K562 (cell line): Measurements from ENCODE around the gene TTC21A. TPM values are rescaled to one million over a fixed set of nuclear protein-coding genes. Genes with fewer than 3 reads are reported as not detected.

Source experiments
- CTBP1 ChIP-seq: fragments of 450-650 bp; IDR thresholded peaks from 2 replicates; pipeline ENCODE4 v1.6.1; 2016; ENCODE audit warnings: borderline replicate concordance
- DEAF1 ChIP-seq: fragments of 450-650 bp; formaldehyde crosslinking; IDR thresholded peaks from 2 replicates; pipeline ENCODE4 v1.4.0; 2020; ENCODE audit warnings: mild to moderate bottlenecking, moderate library complexity
- ETS2 ChIP-seq: IDR thresholded peaks from 2 replicates; pipeline ENCODE4 v1.6.1; 2016; ENCODE audit warnings: borderline replicate concordance, missing genetic modification characterization, mild to moderate bottlenecking, moderate library complexity, missing compliant biosample characterization; ENCODE audit not compliant: poor library complexity, severe bottlenecking
- ETV6 ChIP-seq, 3 experiments: fragments of 150-350 bp in 1 of 3; sonication (generic) in 1 of 3; formaldehyde crosslinking in 1 of 3; IDR thresholded peaks; 2 replicates each; pipeline versions ENCODE4 v1.6.1 to v1.8.0; 2014 to 2022; ENCODE audit warnings: borderline replicate concordance in 2 of 3, low read depth in 2 of 3, antibody characterized with exemption in 1 of 3, low read length in 1 of 3, mild to moderate bottlenecking in 1 of 3, missing genetic modification reagents in 1 of 3
- GABPB2 ChIP-seq: fragments of 250-450 bp; sonication (Bioruptor Pico); conservative IDR thresholded peaks from 2 replicates; pipeline ENCODE4 v1.5.1; 2021; ENCODE audit warnings: mild to moderate bottlenecking
- GATAD2A ChIP-seq: fragments of 450-650 bp; IDR thresholded peaks from 2 replicates; pipeline ENCODE4 v1.6.1; 2017
- HMG20A ChIP-seq: fragments of 450-650 bp; formaldehyde crosslinking; conservative IDR thresholded peaks from 2 replicates; pipeline ENCODE4 v1.4.0; 2020; ENCODE audit warnings: mild to moderate bottlenecking, mixed read lengths
- HNRNPUL1 ChIP-seq: fragments of 200-400 bp; formaldehyde crosslinking; IDR thresholded peaks from 2 replicates; pipeline ENCODE4 v1.6.1; 2017; ENCODE audit warnings: low read length
- ILF3 ChIP-seq: fragments of 450-650 bp; IDR thresholded peaks from 2 replicates; pipeline ENCODE4 v1.6.1; 2018; ENCODE audit warnings: antibody characterized with exemption, mild to moderate bottlenecking, moderate library complexity, borderline replicate concordance
- MED1 ChIP-seq: sonication (generic); formaldehyde crosslinking; IDR thresholded peaks from 2 replicates; pipeline ENCODE4 v1.8.1; 2023; ENCODE audit warnings: missing genetic modification reagents, borderline replicate concordance
- PML ChIP-seq: IDR thresholded peaks from 2 replicates; pipeline ENCODE4 v1.6.1; 2012; ENCODE audit warnings: low read length, inconsistent platforms
- POLR2B ChIP-seq: fragments of 450-650 bp; IDR thresholded peaks from 2 replicates; pipeline ENCODE4 v1.6.1; 2018; ENCODE audit warnings: low read depth; ENCODE audit not compliant: partially characterized antibody
- PRMT5 ChIP-seq: sonication (generic); formaldehyde crosslinking; IDR thresholded peaks from 2 replicates; pipeline ENCODE4 v1.5.0; 2020; ENCODE audit warnings: missing genetic modification reagents
- RBFOX2 ChIP-seq: fragments of 200-400 bp; formaldehyde crosslinking; IDR thresholded peaks from 2 replicates; pipeline ENCODE4 v1.6.1; 2017; ENCODE audit warnings: low read depth, mild to moderate bottlenecking, low read length, moderate library complexity
- RFX1 ChIP-seq: fragments of 450-650 bp; IDR thresholded peaks from 2 replicates; pipeline ENCODE4 v1.6.1; 2016; ENCODE audit warnings: mild to moderate bottlenecking, moderate library complexity
- SMAD3 ChIP-seq: fragments of 450-650 bp; formaldehyde crosslinking; conservative IDR thresholded peaks from 2 replicates; pipeline ENCODE4 v1.4.0; 2020; ENCODE audit warnings: mild to moderate bottlenecking
- ZNF253 ChIP-seq: fragments of 250-450 bp; sonication (Bioruptor Pico); conservative IDR thresholded peaks from 2 replicates; pipeline ENCODE4 v1.6.1; 2021; ENCODE audit warnings: mild to moderate bottlenecking
- ZNF586 ChIP-seq: fragments of 450-650 bp; formaldehyde crosslinking; conservative IDR thresholded peaks from 2 replicates; pipeline ENCODE4 v1.4.0; 2020; ENCODE audit warnings: mild to moderate bottlenecking, moderate library complexity
- polyA plus RNA-seq, 8 experiments: library from polyadenylated mRNA; depleted of rRNA in 4 of 8; stranded (reverse) in 5 of 8; unstranded in 3 of 8; fragments of >200 nt; fragmentation: Nextera tagmentation in 2 of 8; fragmentation: Illumina TruSeq in 1 of 8; extraction: Ambion mirVana in 2 of 8; extraction: Trizol in 1 of 8; gene quantifications; 2 replicates each; pipeline versions ENCODE4 v1.2.1 to v1.2.3, GENCODE V29; 2011 to 2014; ENCODE audit warnings: inconsistent platforms in 1 of 8, missing spikeins in 1 of 8
- total RNA-seq, 7 experiments: library from RNA; depleted of rRNA in 6 of 7; stranded (reverse); fragments of >200 nt in 6 of 7; fragmentation: Illumina TruSeq in 2 of 7; extraction: Trizol in 2 of 7; gene quantifications; 2 replicates each; pipeline versions ENCODE4 v1.2.1 to v1.2.3, GENCODE V29; 2011 to 2021; ENCODE audit warnings: low replicate concordance in 1 of 7
- TF ChIP-seq, protein P1 (sequence below), 2 experiments: fragments of 450-650 bp; IDR thresholded peaks; 2 replicates each; pipeline ENCODE4 v1.6.1; 2018; ENCODE audit warnings: mild to moderate bottlenecking in 2 of 2, low read depth in 1 of 2; ENCODE audit not compliant: partially characterized antibody in 2 of 2
- TF ChIP-seq, protein P2 (sequence below): fragments of 250-450 bp; sonication (Bioruptor Pico); IDR thresholded peaks from 2 replicates; pipeline ENCODE4 v1.4.0; 2020

Gene TTC21A
- total and polyA plus RNA-seq, 9 of the 15 experiments (the other 6 are each of a cell fraction or from before 2014, with no cell fraction given): 0.22 to 1.4 (median 0.70) TPM

GRCh38 chr3:39141171-39141995 is 33.9 kb downstream of the TTC21A start (continued):
- TF ChIP-seq, protein P1, sequence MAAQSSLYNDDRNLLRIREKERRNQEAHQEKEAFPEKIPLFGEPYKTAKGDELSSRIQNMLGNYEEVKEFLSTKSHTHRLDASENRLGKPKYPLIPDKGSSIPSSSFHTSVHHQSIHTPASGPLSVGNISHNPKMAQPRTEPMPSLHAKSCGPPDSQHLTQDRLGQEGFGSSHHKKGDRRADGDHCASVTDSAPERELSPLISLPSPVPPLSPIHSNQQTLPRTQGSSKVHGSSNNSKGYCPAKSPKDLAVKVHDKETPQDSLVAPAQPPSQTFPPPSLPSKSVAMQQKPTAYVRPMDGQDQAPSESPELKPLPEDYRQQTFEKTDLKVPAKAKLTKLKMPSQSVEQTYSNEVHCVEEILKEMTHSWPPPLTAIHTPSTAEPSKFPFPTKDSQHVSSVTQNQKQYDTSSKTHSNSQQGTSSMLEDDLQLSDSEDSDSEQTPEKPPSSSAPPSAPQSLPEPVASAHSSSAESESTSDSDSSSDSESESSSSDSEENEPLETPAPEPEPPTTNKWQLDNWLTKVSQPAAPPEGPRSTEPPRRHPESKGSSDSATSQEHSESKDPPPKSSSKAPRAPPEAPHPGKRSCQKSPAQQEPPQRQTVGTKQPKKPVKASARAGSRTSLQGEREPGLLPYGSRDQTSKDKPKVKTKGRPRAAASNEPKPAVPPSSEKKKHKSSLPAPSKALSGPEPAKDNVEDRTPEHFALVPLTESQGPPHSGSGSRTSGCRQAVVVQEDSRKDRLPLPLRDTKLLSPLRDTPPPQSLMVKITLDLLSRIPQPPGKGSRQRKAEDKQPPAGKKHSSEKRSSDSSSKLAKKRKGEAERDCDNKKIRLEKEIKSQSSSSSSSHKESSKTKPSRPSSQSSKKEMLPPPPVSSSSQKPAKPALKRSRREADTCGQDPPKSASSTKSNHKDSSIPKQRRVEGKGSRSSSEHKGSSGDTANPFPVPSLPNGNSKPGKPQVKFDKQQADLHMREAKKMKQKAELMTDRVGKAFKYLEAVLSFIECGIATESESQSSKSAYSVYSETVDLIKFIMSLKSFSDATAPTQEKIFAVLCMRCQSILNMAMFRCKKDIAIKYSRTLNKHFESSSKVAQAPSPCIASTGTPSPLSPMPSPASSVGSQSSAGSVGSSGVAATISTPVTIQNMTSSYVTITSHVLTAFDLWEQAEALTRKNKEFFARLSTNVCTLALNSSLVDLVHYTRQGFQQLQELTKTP (IDR thresholded peaks at IDR 0.05; ENCODE audit: low read depth in 1 of 2, partially characterized antibody in 2 of 2): no peak
- TF ChIP-seq ZNF586 (CRISPR knock-in tag) (no peak), PML (no peak; the same call in 1 of the 2 replicates), SMAD3 (CRISPR knock-in tag) (no peak), CTBP1 (peak; percentile 14; the same call in 1 of the 2 replicates), MED1 (CRISPR knock-in tag) (no peak), RFX1 (no peak), HMG20A (CRISPR knock-in tag) (no peak), ZNF253 (CRISPR knock-in tag) (no peak), POLR2B (peak; percentile 62), ETS2 (tag) (no peak), RBFOX2 (peak; percentile 55; the same call in 1 of the 2 replicates), DEAF1 (CRISPR knock-in tag) (no peak), ILF3 (no peak), GATAD2A (no peak), ETV6 (IDR thresholded peaks at IDR 0.05; ENCODE audit: borderline replicate concordance in 1 of 2, low read depth in 2 of 2, low read length in 1 of 2) (no peak), ETV6 (CRISPR knock-in tag; IDR thresholded peaks at IDR 0.05; ENCODE audit: borderline replicate concordance) (no peak), PRMT5 (CRISPR knock-in tag) (no peak), HNRNPUL1 (no peak), GABPB2 (CRISPR knock-in tag) (no peak)
- TF ChIP-seq, protein P2, sequence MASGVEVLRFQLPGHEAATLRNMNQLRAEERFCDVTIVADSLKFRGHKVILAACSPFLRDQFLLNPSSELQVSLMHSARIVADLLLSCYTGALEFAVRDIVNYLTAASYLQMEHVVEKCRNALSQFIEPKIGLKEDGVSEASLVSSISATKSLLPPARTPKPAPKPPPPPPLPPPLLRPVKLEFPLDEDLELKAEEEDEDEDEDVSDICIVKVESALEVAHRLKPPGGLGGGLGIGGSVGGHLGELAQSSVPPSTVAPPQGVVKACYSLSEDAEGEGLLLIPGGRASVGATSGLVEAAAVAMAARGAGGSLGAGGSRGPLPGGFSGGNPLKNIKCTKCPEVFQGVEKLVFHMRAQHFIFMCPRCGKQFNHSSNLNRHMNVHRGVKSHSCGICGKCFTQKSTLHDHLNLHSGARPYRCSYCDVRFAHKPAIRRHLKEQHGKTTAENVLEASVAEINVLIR (CRISPR knock-in tag): no peak
